ENCODE results near the gene ID2. TPM values are rescaled to one million over a fixed set of nuclear protein-coding genes. Genes with fewer than 3 reads are reported as not detected.

Gene ID2
- total and polyA plus RNA-seq, 10 of the 15 experiments (the other 5 are each of a cell fraction or from before 2014, with no cell fraction given): 39.0 to 613 (median 73.6) TPM

GRCh38 chr2:8678731-8679566 is 2.9 kb upstream of the ID2 start:
- FAIRE-seq: no peak
- Histone ChIP-seq H3K9me3 (replicated peaks; ENCODE audit: control insufficient read depth, insufficient read depth, low read length) (peaks cover 20% of the 10 kb centered on the region; the same call in 2 of the 3 replicates), H3K27me3 (replicated peaks in 1 of 2; ENCODE audit: control insufficient read depth in 2 of 2, insufficient read depth in 2 of 2, low read length in 1 of 2) (peaks cover 0 to 13% of the 10 kb centered on the region in 2 experiments; a peak in 2 of 4 replicates), H4K20me1 (ENCODE audit: control insufficient read depth, insufficient read depth) (no peaks in the 10 kb centered on the region), H3K4me1 (ENCODE audit: control insufficient read depth, insufficient read depth, low read length) (peaks cover 23% of the 10 kb centered on the region), H3K4me3 (peak overlapping the region; percentile 61), H3K9ac (ENCODE audit: control insufficient read depth, insufficient read depth, low read length) (peak overlapping the region; percentile 60; the same call in 1 of the 2 replicates), H3K4me2 (ENCODE audit: control insufficient read depth, insufficient read depth) (peak overlapping the region; percentile 72), H3K79me2 (ENCODE audit: control insufficient read depth, insufficient read depth, low read length) (peaks cover 18% of the 10 kb centered on the region), H3K27ac (ENCODE audit: control insufficient read depth, insufficient read depth) (peak overlapping the region; percentile 55), H3K36me3 (ENCODE audit: control insufficient read depth in 2 of 2, insufficient read depth in 2 of 2, low read length in 1 of 2) (no peaks in the 10 kb centered on the region), H2AFZ (ENCODE audit: control insufficient read depth, low read depth, low read length) (peak overlapping the region; percentile 57)
- DNase-seq (ENCODE audit: low read depth, low spot score): no peak
- 3% methylated on average over 21 of the region's 91 CpGs for WGBS (ENCODE audit: insufficient coverage, insufficient replicate concordance, low lambda C conversion rate, missing lambda C conversion rate)
- ChIA-PET RAD21 (ENCODE audit: unreplicated experiment) (interaction anchor here (0.6 to 5.2 kb wide), 22 partner anchors 9 to 1561 kb away, joined by 3 to 103 read pairs (median 24); no protein-coding TSS in a partner anchor), POLR2A (interaction anchor here (1.0 to 6.7 kb wide), 8 partner anchors 26 to 262 kb away, joined by 3 to 98 read pairs (median 21); no protein-coding TSS in a partner anchor), CTCF (interaction anchor here (0.6 to 4.4 kb wide), 5 partner anchors 9 to 194 kb away, joined by 3 to 24 read pairs (median 3); no protein-coding TSS in a partner anchor), SMC1A (ENCODE audit: uncharacterized antibody, unreplicated experiment) (interaction anchor here (0.8 to 4.8 kb wide), 14 partner anchors 26 to 1250 kb away, joined by 3 to 57 read pairs (median 8); no protein-coding TSS in a partner anchor)
- BruUV-seq (replicated peaks): no TSS peak
- intact Hi-C loops (cut with micrococcal nuclease; ENCODE audit: unreplicated experiment): loop anchor here (1.0 kb wide), 1 partner anchor 364 kb away; no protein-coding TSS in a partner anchor
- in situ Hi-C loops (cut with MboI): no loop called here
- peak; percentile 55 for ATAC-seq
- TF ChIP-seq IKZF1 (conservative IDR thresholded peaks at IDR 0.05): peak; percentile 78
- TF ChIP-seq KLF5 (IDR thresholded peaks at IDR 0.05; ENCODE audit: partially characterized antibody): no peak
- no peak for TF ChIP-seq ESRRA (IDR thresholded peaks at IDR 0.05; ENCODE audit: low read length)
- TF ChIP-seq ATF2 (IDR thresholded peaks at IDR 0.05; ENCODE audit: low read length): no peak
- no peak for TF ChIP-seq E2F8 (IDR thresholded peaks at IDR 0.05; ENCODE audit: low read depth, partially characterized antibody)
- no peak for TF ChIP-seq CEBPB (IDR thresholded peaks at IDR 0.05; ENCODE audit: borderline replicate concordance in 1 of 2, low read depth in 2 of 2, low read length in 2 of 2)
- TF ChIP-seq CREB1 (IDR thresholded peaks at IDR 0.05; ENCODE audit: low read depth): peak; percentile 45; the same call in 1 of the 2 replicates
- no peak for TF ChIP-seq ZNF24 (IDR thresholded peaks at IDR 0.05)
- TF ChIP-seq PAX5 (IDR thresholded peaks at IDR 0.05; ENCODE audit: borderline replicate concordance, low read depth, low read length): 0 out of 2 replicates have a peak, but pooled peaks have one; percentile 46
- no peak for TF ChIP-seq BCL3 (IDR thresholded peaks at IDR 0.05; ENCODE audit: borderline replicate concordance, insufficient read depth, low read depth, low read length, poor library complexity, severe bottlenecking)
- TF ChIP-seq ZNF687 (IDR thresholded peaks at IDR 0.05): peak; percentile 41

Data from GM12878 (cell line).